Measurements from ENCODE around the gene ADAMTSL2. TPM values are rescaled to one million over a fixed set of nuclear protein-coding genes. Genes with fewer than 3 reads are reported as not detected.

The ADAMTSL2 gene
- total and polyA plus RNA-seq, 2 donors (not counting 1 experiment from before 2014, with no cell fraction given): under 0.01 to 0.09 TPM

DNA sequence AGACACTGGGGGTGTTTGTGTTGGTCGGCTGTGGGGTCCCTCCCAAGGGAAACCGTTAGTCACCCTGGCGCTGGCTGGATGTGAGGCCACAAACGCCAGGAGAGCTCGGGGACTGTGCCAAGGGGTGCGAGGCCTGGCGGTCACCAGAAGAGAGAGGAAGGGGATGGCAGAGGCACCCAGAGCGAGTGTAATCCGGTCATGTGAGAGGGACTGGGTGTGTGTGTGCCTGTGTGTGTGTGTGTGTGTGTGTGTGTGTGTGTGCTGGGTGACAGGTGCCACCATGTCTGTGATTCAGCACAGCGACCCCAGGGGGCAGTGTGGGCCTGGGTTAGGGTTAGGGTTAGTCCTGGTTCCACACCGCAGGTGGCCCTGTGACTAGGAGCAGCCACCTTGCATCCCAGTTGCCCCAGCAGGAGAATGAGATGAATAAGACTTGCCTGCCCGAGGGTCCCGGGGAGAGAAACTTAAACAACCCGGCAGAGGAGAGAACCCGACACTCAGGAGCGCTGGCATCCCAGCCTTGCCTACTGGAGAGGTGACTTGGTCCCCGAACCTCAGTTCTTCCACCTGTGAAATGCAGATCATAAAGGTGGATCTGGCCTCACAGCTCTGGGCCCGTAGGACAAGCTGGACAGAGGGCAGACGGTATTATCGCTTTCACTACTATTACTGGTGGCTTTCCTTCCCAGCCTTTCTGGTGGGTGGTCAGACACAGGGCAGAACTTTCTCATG lies 1.4 kb upstream of the ADAMTSL2 start:
- H3K4me3 ChIP-seq (replicated peaks in 1 of 4; ENCODE audit: control extremely low read depth in 1 of 4, insufficient read depth in 1 of 4, low read depth in 3 of 4, low read length in 4 of 4): no peak overlapping the region
- H3K27ac ChIP-seq (ENCODE audit: insufficient read depth, low read length): no peak overlapping the region
- H3K27me3 ChIP-seq (ENCODE audit: control insufficient read depth, insufficient read depth, low read length): peaks cover 31% of the 10 kb centered on the region
- H3K9ac ChIP-seq (ENCODE audit: insufficient read depth, low read length): no peak overlapping the region
- peak; percentile 26 to 42 for DNase-seq (ENCODE audit: low read depth in 2 of 2)
- no peaks in the 10 kb centered on the region for H3K36me3 ChIP-seq (ENCODE audit: control insufficient read depth, insufficient read depth, low read length)
- no peak overlapping the region for H3K4me2 ChIP-seq (ENCODE audit: extremely low read depth, insufficient read depth, low read length)
- no peaks in the 10 kb centered on the region for H3K9me3 ChIP-seq (ENCODE audit: control insufficient read depth, insufficient read depth, low read depth, low read length)
- H4K20me1 ChIP-seq (ENCODE audit: control insufficient read depth, extremely low read depth, insufficient read depth, low read length): no peaks in the 10 kb centered on the region
- no peaks in the 10 kb centered on the region for H3K79me2 ChIP-seq (ENCODE audit: control insufficient read depth, insufficient read depth, low read length)
- H3K4me1 ChIP-seq (ENCODE audit: control insufficient read depth, extremely low read depth, insufficient read depth, low read length): peaks cover 8% of the 10 kb centered on the region
- TF ChIP-seq, protein P1, sequence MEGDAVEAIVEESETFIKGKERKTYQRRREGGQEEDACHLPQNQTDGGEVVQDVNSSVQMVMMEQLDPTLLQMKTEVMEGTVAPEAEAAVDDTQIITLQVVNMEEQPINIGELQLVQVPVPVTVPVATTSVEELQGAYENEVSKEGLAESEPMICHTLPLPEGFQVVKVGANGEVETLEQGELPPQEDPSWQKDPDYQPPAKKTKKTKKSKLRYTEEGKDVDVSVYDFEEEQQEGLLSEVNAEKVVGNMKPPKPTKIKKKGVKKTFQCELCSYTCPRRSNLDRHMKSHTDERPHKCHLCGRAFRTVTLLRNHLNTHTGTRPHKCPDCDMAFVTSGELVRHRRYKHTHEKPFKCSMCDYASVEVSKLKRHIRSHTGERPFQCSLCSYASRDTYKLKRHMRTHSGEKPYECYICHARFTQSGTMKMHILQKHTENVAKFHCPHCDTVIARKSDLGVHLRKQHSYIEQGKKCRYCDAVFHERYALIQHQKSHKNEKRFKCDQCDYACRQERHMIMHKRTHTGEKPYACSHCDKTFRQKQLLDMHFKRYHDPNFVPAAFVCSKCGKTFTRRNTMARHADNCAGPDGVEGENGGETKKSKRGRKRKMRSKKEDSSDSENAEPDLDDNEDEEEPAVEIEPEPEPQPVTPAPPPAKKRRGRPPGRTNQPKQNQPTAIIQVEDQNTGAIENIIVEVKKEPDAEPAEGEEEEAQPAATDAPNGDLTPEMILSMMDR (conservative IDR thresholded peaks at IDR 0.05 in 1 of 2, IDR thresholded peaks at IDR 0.05 in 1 of 2; ENCODE audit: low read depth in 1 of 2, low read length in 2 of 2): peak; percentile 46 to 53
- no peak for TF ChIP-seq EZH2 (IDR thresholded peaks at IDR 0.05; ENCODE audit: low read length, missing control alignments)
- no peak overlapping the region for H2AFZ ChIP-seq (ENCODE audit: low read length)

DNA sequence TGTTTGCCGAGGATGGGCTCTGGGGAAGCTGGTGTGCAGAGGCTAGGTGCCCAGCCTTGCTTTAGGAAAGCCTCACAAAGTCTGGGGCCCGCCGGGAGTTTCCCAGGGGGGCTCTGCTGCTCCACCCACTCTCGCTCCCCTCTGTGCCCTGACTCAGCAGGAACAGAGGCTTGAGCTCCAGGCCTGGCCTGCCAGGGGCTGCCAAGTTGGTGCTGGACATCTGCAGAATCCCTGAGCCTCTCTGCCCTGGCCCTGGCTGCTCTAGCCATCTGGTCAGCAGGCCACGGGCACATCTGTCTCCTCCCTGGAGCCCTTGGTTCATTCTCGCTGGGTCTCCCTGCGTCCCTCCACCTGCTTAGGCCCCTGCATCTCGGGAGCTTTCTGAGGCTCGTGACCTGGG lies 647 bp upstream of the ADAMTSL2 start:
- Histone ChIP-seq H3K4me1 (ENCODE audit: control insufficient read depth, extremely low read depth, insufficient read depth, low read length) (peaks cover 8% of the 10 kb centered on the region), H4K20me1 (ENCODE audit: control insufficient read depth, extremely low read depth, insufficient read depth, low read length) (no peaks in the 10 kb centered on the region), H3K4me2 (ENCODE audit: extremely low read depth, insufficient read depth, low read length) (peak overlapping the region; percentile 1), H3K27ac (ENCODE audit: insufficient read depth, low read length) (no peak overlapping the region), H3K79me2 (ENCODE audit: control insufficient read depth, insufficient read depth, low read length) (no peaks in the 10 kb centered on the region), H3K9ac (ENCODE audit: insufficient read depth, low read length) (no peak overlapping the region), H3K27me3 (ENCODE audit: control insufficient read depth, insufficient read depth, low read length) (peaks cover 24% of the 10 kb centered on the region), H3K4me3 (replicated peaks in 1 of 4; ENCODE audit: control extremely low read depth in 1 of 4, insufficient read depth in 1 of 4, low read depth in 3 of 4, low read length in 4 of 4) (no peak overlapping the region), H3K36me3 (ENCODE audit: control insufficient read depth, insufficient read depth, low read length) (no peaks in the 10 kb centered on the region), H3K9me3 (ENCODE audit: control insufficient read depth, insufficient read depth, low read depth, low read length) (no peaks in the 10 kb centered on the region), H2AFZ (ENCODE audit: low read length) (no peak overlapping the region)
- no peak for TF ChIP-seq EZH2 (IDR thresholded peaks at IDR 0.05; ENCODE audit: low read length, missing control alignments)
- TF ChIP-seq, protein P1 (conservative IDR thresholded peaks at IDR 0.05 in 1 of 2, IDR thresholded peaks at IDR 0.05 in 1 of 2; ENCODE audit: low read depth in 1 of 2, low read length in 2 of 2): no peak
- peak in 1 of 2 donors; percentile 13 for DNase-seq (ENCODE audit: low read depth in 2 of 2)

DNA sequence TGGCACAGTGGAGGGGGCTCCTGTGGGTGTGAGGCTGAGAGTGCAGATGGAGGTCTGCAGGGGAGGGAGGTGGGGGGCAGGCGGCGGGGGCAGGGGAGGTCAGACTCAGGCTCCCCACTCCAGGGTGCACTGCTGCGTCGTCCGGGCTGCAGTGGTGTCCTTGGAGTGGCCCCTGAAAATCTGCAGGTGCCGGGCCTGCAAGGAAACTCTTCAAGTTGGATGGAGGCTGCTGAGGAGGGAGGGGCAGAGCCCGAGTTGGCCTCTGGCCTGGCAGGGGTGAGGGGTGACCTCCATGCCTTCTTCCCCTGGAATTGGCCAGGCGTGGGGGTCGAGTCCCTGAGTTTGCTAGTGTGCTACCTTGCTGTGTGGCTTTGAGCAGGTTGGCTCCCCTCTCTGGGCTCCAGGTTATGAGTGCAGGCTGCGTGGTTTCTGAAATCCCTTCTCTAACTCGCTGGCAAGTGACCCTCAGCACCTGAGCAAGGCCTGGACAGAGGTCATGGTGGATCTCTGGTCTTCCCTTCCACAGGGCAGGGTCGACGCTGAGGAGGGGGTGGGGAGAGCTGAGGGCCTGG lies 888 bp downstream of the ADAMTSL2 start:
- Histone ChIP-seq H3K4me2 (ENCODE audit: extremely low read depth, insufficient read depth, low read length) (no peak overlapping the region), H3K79me2 (ENCODE audit: control insufficient read depth, insufficient read depth, low read length) (no peaks in the 10 kb centered on the region), H3K4me3 (replicated peaks in 1 of 4; ENCODE audit: control extremely low read depth in 1 of 4, insufficient read depth in 1 of 4, low read depth in 3 of 4, low read length in 4 of 4) (no peak overlapping the region), H3K9ac (ENCODE audit: insufficient read depth, low read length) (no peak overlapping the region), H3K36me3 (ENCODE audit: control insufficient read depth, insufficient read depth, low read length) (no peaks in the 10 kb centered on the region), H3K9me3 (ENCODE audit: control insufficient read depth, insufficient read depth, low read depth, low read length) (no peaks in the 10 kb centered on the region), H4K20me1 (ENCODE audit: control insufficient read depth, extremely low read depth, insufficient read depth, low read length) (no peaks in the 10 kb centered on the region), H3K4me1 (ENCODE audit: control insufficient read depth, extremely low read depth, insufficient read depth, low read length) (peaks cover 8% of the 10 kb centered on the region), H3K27ac (ENCODE audit: insufficient read depth, low read length) (no peak overlapping the region), H2AFZ (ENCODE audit: low read length) (no peak overlapping the region), H3K27me3 (ENCODE audit: control insufficient read depth, insufficient read depth, low read length) (peaks cover 15% of the 10 kb centered on the region)
- TF ChIP-seq EZH2 (IDR thresholded peaks at IDR 0.05; ENCODE audit: low read length, missing control alignments): no peak
- TF ChIP-seq, protein P1 (conservative IDR thresholded peaks at IDR 0.05 in 1 of 2, IDR thresholded peaks at IDR 0.05 in 1 of 2; ENCODE audit: low read depth in 1 of 2, low read length in 2 of 2): no peak
- no peak for DNase-seq (ENCODE audit: low read depth in 2 of 2)
